HL-60 (cell line): Measurements from ENCODE around the gene GRID2.
"Not testable (repeated sequence)": the region's sequence is repeated elsewhere in the genome, so short reads cannot be mapped to it uniquely, and the experiment has no call there.

Experiments used
- CTCF ChIP-seq: IDR thresholded peaks from one replicate; pipeline ENCODE4 v1.5.1; 2011; ENCODE audit warnings: low read length, control low read depth, inconsistent platforms; ENCODE audit not compliant: insufficient read depth
- POLR2AphosphoS5 ChIP-seq: IDR thresholded peaks from 2 replicates; pipeline ENCODE4 v1.6.1; 2012; ENCODE audit warnings: low read depth

GRCh38 chr4:93300780-93301555 is 997.2 kb downstream of the GRID2 start:
- TF ChIP-seq CTCF, POLR2AphosphoS5: not testable (repeated sequence)
